GM21447 (cell line): Measurements from ENCODE around the gene ZBTB7A.

Experiments
- ATAC-seq: cut with Tn5 transposase; IDR thresholded peaks from one replicate; pipeline ENCODE4 v1.9.1; 2021; ENCODE audit not compliant: unreplicated experiment

Gene ZBTB7A

DNA sequence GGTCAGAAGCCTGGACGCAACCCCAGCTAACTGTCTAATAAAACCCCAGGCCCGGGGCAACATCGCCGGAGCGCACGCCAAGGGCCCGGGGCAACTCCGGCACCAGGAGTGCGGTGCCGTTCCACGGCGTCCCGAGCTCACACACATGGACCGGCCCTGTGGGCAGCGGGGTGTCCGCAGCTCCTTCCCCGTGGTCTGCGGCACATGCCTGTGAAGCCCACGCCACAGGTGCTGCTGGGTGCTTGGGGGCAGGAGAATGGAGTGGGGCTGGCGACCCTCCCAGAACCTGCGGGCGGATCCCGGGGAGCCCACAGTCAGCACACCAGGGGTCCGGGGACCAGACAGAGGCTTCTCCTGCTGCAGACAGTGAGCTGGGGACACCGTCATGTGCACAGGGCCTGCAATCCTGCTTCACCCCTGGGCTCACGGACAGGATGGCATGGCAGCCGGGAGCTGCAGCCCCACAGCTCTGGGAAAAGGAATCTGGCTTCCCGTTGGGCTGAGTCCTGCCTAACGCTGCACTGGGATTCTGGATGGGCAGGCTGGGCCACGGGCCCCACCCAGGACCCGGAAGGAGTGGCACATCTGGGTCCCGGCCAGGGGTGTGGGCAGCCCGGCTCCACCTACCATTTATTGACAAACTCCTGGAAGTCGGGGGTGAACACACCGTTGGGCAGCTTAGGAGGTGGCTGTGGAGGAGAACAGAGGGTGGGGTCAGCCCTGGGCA lies 28.2 kb upstream of the ZBTB7A start:
- no peak for ATAC-seq

DNA sequence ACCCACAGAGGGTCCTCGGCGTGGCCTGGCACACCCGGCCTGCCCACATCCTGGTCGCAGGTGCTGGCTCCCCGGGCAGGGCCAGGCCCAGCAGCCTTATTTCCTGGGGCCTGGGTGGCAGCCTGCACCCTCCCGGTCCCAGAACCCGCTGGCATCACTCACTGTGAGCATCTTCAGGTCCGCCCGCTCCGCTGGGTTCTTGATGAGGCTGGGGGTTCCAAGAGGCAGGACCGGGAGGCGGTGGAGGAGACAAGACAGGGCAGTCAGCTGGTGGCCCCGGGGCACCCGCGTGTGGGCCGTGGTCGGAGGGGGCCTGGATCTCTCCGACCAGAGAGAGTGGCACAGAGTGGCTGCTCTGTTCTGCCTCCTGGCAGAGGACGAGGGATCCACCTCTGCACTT lies 27.6 kb upstream of the ZBTB7A start:
- no peak for ATAC-seq

GRCh38 chr19:4093643-4094175 lies 27.0 kb upstream of the ZBTB7A start:
- no peak for ATAC-seq

DNA sequence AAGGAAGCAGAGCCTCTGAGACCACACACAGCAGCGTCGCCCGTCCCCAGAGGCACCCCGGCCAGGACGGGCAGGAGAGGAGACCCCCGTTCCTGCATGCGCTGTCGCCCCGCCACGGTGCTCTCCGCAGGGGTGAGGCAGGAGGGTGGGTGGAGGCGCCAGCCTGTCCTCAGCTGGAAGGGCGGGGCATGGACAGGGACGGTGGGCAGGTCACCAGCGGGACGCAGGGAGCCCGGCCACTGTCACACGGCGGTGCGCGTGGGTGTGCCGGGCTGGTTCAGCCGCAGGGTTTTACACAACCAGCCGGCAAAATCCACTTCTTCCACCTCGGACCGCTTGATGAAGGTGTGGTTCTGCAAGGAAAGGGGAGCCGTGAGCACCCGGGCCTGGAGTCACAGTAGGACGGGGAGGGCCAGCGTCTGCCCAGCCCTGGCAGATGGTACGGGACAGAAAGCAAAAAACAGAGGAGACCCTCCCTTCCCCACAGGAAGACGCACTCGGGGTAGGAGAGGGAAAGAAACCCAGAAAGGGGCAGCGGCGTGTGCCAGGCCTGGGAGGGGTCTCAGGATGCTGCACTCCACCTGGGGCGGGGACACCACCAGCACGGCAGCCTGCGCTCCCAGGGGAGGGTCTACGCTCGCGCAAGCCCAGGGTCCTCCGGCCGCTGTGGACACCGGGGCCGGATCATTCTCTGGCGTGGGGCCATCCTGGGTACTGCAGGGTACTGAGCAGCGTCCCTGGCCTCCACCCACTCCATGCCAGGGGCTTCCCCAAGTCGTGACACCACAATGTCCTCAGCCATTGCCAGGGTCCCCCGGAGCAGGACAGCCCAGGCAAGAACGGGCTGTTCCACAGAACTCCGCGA lies 23.9 kb upstream of the ZBTB7A start:
- no peak for ATAC-seq

DNA sequence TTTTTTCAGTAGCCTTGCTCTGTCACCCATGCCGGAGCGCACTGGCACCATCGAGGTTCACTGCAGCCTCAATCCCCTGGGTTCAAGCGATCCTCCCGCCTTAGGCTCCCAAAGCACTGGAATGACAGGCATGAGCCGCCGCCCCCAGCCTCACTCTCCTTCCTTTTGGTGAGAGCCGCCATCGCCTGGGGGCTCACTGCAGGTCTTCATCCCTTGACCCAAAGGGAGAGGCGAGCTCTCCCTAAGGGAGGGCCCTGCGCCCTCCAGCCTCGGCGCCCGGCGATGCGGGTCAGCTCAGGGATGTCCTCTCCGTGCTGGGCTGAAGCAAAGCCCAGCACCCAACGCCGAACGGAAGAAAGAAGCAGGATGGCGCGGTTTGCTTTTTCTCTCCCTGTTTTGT lies 23.2 kb upstream of the ZBTB7A start:
- ATAC-seq = no peak

GRCh38 chr19:4089400-4089908 lies 22.8 kb upstream of the ZBTB7A start:
- ATAC-seq = peak; percentile 73

GRCh38 chr19:4088975-4089374 lies 22.3 kb upstream of the ZBTB7A start:
- ATAC-seq = peak; percentile 32

DNA sequence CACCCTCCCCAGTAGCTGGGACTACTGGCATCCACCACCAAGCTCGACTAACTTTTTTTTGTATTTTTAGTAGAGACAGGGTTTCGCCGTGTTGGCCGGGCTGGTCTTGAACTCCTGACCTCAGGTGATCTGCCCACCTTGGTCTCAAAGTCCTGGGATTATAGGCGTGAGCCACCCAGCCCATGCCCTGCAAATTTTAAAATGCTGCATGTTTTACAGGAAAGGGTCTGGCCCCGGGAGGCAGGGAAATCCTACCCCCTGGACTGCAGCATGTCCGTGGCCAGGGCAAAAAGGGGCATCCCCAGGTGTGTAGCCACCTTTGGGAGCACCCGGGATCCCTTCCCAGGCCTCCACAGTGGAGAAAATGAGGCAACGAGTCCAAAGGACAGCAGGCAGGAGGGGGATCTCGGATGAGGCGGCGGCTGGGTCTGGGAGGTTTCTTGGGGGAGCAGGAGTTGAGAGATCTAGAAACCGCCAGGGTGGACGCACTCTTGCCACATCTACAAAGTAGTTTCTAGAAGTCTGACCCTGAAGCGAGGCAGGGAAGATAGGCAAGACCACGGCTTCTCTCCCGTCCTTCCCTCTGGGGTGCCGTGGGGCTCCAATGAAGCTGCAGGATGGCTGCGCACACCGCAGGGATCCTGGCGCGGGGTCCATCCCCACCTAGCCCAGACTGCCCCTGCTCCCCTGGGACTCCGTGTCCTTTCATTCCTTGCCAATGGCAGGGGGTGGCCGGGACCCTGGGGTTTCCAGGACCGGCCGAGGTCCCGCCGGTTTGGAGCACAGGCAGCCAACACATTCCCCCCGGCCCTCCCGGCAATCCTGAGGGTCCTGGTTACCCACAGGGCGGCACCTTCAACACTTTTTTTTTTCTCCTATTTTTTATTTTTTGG lies 21.3 kb upstream of the ZBTB7A start:
- ATAC-seq = no peak

DNA sequence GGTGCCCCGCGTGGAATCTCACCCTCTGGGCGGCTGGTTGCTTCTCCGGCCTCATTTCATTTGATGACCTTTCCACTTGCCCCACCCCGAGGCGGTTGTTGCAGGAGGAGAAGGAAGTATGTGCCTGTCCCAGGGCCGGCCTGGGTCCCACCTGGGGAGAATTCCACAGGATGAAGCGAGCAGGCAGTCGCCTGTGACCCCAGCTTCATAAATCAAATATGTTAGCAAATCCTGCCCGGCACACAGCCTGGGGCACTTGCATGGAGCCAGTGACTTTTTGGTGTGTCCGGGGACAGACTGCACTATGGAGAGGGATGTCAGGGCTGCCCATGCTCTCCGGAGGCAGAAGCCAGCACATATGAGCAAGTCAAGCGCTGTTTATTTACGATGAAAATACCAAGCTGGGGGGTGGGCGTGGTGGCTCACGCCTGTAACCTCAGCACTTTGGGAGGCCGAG lies 19.7 kb upstream of the ZBTB7A start:
- ATAC-seq = no peak

DNA sequence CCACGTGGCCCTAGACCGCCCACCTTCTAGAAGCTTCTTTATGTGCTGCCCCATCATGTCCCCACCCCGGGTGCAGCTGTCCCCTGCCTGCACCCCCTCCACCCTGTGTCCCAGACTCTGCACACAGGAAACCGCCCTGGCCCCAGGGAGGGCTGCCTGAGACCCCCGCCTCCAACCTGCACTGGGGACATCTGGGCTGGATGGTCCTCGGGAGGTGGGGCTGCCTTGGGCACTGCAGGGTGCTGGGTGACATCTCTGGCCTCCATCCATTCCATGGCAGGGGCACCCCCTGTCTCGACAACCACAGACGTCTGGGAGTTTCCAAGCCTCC lies 17.8 kb upstream of the ZBTB7A start:
- no peak for ATAC-seq

DNA sequence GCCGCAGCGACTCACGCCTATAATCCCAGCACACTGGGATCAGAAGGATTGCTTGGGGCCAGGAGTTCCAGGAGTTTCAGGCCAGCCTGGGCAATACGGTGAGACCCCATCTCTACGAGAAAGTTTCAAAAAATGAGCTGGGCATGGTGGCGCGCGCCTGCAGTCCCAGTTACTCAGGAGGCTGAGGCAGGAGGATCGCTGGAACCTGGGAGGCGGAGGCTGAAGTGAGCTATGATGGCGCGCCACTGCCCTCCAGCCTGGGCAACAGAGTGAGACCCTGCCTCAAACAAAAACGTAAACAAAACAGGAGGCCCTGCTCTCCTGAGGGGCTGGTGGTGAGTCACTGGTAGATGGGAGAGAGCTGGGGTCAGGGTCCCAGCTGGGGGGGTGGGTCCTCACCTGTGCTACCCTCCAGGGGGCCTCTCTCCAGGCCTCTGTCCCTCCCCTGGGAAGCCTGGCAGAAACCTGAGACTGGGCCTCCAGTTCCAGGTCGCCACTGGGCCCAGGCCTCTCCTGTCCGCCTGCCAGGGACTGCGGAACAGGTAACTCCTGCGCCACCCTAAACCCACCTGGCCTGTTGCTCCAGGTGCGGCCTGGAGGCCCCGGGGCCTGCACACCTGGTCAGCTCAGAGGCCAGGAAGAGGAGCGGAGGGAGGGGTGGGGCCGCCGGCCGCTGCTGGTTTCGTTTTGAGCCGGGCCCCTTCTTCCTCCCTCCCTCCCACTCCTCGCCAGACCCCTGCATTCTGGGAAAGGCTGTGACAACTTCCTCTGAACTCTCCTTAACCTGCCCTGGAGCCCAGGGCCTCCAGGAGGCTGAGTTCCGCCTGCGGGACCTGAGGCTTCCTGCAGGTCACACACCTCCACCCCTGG lies 17.2 kb upstream of the ZBTB7A start:
- no peak for ATAC-seq

DNA sequence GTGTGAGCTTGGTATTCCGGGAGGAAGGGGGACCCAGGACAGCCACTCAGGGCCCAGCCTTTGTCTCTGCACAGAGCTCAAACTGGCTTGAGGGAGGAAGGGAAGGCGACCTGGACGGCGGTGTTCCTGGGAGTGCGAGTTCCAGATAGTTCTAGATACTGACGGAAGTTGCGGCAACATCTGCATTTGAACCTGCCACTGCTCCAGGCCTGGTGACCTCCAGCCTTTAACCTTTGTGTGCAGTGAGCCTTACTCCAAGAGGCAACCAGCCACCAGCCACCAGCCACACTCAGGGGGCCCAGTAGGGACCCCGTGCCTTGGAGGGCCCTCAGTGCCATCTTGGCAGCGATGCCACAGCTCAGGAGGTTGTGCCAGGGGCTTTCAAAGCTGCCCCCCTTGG lies 15.5 kb upstream of the ZBTB7A start:
- ATAC-seq = no peak

DNA sequence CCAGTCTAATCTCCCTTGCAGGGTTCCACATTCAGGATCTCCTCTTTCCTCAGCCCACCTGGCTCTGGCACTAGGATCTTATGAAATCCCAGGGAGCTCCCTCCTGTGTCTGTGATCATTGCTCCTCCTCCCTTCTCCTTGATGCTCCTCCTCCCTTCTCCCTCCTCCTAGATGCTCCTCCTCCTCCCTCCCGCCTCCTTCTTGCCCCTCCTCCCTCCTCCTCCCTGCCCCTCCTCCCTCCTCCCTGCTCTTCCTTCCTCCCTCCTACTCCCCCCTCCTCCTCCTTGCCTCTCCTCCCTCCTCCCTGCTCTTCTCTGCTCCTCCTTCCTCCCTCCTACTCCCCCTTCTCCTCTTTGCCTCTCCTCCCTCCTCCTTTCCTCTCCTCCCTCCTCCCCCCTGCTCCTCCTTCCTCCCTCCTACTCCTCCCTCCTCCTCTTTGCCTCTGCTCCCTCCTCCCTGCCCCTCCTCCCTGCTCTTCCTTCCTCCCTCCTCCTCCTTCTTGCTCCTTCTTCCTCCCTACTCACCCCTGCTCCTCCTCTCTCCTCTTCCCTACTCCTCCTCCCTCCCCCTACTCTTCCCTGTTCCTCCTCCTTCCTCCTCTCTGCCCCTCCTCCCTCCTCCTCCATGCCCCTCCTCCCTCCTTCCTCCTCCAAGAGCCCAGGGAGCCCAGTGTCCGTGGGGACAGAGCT lies 14.9 kb upstream of the ZBTB7A start:
- ATAC-seq = no peak

GRCh38 chr19:4080473-4080872 lies 13.8 kb upstream of the ZBTB7A start:
- no peak for ATAC-seq

GRCh38 chr19:4077800-4078684 lies 11.3 kb upstream of the ZBTB7A start:
- peak; percentile 67 for ATAC-seq

DNA sequence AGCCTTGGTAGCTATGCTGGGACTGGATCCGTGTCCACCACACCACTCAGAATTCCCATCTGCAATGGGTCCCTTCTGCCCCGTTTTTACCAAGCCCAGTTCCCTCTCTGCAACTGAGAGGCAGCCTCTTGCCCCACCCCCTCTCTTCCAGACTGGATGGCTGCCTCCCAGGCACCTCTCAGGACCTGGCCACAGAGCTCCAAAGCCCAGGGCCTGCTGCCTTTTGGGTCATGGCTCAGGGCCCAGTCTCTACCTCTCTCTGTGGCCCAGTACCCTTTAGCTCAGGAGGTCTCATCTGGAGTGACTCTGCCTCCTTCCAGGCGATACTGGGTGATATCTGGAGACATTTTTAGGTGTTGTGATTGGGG lies 10.3 kb upstream of the ZBTB7A start:
- no peak for ATAC-seq

DNA sequence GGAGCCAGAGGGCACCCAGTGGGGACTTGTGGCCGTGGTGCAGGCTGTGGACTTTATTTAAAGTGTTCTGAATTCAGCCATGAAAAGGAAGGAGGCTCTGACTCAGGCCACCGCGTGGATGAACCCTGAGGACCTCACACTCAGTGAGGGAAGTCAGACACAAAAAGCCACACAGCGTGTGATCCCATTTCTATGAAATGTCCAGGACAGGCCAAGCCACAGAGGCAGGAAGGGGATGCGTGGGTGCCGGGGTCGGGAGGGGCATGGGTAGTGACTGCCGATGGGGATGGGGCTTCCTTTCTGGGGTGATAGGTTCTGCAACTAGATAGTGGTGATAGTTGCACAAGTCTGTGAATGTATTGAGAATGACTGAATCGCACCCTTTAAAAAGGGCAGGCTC lies 8.7 kb upstream of the ZBTB7A start:
- ATAC-seq = no peak

DNA sequence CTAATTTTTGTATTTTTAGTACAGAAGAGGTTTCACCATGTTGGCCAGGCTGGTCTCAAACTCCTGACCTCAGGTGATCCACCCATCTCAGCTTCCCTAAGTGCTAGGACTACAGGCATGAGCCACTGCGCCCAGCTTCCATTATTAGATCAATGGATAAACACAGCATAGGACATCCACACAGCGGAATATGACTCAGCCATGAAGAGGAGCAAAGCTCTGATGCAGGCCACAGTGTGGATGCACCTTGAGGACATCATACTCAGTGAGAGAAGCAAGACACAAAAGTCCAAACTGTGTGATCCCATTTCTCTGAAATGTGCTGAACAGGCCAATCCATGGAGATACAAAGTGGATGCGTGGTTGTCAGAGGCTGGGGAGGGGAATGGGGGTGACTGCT lies 4.9 kb upstream of the ZBTB7A start:
- no peak for ATAC-seq
